Glutamatergic neuron (in vitro differentiated cells): ENCODE results near the gene SNX30. TPM values are rescaled to one million over a fixed set of nuclear protein-coding genes. Genes with fewer than 3 reads are reported as not detected.

Experiments used
- DNase-seq: peaks from one replicate; pipeline ENCODE4 v3.0.0; 2022
- H3K27ac Mint-ChIP-seq: one replicate; pipeline ENCODE4 v1.8.0; 2020; ENCODE audit warnings: mild to moderate bottlenecking, mixed read lengths, inconsistent platforms; ENCODE audit not compliant: unreplicated experiment
- H3K27me3 Mint-ChIP-seq: one replicate; pipeline ENCODE4 v1.8.0; 2020; ENCODE audit warnings: mild to moderate bottlenecking, moderate library complexity, mixed read lengths, inconsistent platforms; ENCODE audit not compliant: unreplicated experiment
- H3K36me3 Mint-ChIP-seq: one replicate; pipeline ENCODE4 v1.8.0; 2020; ENCODE audit warnings: mild to moderate bottlenecking, mixed read lengths, inconsistent platforms; ENCODE audit not compliant: unreplicated experiment
- H3K4me1 Mint-ChIP-seq: one replicate; pipeline ENCODE4 v1.8.0; 2020; ENCODE audit warnings: mild to moderate bottlenecking, low read depth, mixed read lengths, inconsistent platforms; ENCODE audit not compliant: unreplicated experiment
- H3K4me3 Mint-ChIP-seq: one replicate; pipeline ENCODE4 v1.8.0; 2020; ENCODE audit warnings: mild to moderate bottlenecking, mixed read lengths, inconsistent platforms; ENCODE audit not compliant: unreplicated experiment
- H3K9me3 Mint-ChIP-seq: one replicate; pipeline ENCODE4 v1.8.0; 2020; ENCODE audit warnings: mild to moderate bottlenecking, moderate library complexity, mixed read lengths, inconsistent platforms; ENCODE audit not compliant: unreplicated experiment
- total RNA-seq: library from RNA; stranded (reverse); fragmentation: NEBNext Ultra II Directional; extraction: Animal tissue kit (Norgen Biotek cat#: 25700); gene quantifications from one replicate; pipeline ENCODE4 v1.2.1, GENCODE V29; 2021; ENCODE audit not compliant: unreplicated experiment
- TF ChIP-seq, protein P1 (sequence below): fragments of 200-600 bp; sonication (generic); IDR thresholded peaks from one replicate; pipeline ENCODE4 v1.5.0; 2021; ENCODE audit not compliant: partially characterized antibody, unreplicated experiment

SNX30 gene
- total RNA-seq, 1 donor from 2014 or later = 41.7 TPM

- DNase-seq = no peak
- peaks cover 26% of the 10 kb centered on the region for H3K4me1 Mint-ChIP-seq
- H3K27me3 Mint-ChIP-seq = peaks cover 6% of the 10 kb centered on the region
- no peak overlapping the region for H3K4me3 Mint-ChIP-seq
- TF ChIP-seq, protein P1, sequence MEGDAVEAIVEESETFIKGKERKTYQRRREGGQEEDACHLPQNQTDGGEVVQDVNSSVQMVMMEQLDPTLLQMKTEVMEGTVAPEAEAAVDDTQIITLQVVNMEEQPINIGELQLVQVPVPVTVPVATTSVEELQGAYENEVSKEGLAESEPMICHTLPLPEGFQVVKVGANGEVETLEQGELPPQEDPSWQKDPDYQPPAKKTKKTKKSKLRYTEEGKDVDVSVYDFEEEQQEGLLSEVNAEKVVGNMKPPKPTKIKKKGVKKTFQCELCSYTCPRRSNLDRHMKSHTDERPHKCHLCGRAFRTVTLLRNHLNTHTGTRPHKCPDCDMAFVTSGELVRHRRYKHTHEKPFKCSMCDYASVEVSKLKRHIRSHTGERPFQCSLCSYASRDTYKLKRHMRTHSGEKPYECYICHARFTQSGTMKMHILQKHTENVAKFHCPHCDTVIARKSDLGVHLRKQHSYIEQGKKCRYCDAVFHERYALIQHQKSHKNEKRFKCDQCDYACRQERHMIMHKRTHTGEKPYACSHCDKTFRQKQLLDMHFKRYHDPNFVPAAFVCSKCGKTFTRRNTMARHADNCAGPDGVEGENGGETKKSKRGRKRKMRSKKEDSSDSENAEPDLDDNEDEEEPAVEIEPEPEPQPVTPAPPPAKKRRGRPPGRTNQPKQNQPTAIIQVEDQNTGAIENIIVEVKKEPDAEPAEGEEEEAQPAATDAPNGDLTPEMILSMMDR = no peak
- H3K36me3 Mint-ChIP-seq = no peaks in the 10 kb centered on the region
- peaks cover 14% of the 10 kb centered on the region for H3K9me3 Mint-ChIP-seq
- H3K27ac Mint-ChIP-seq = no peak overlapping the region
These were observed 107.4 kb downstream of the SNX30 start for GRCh38 chr9:112858005-112858404.

DNA sequence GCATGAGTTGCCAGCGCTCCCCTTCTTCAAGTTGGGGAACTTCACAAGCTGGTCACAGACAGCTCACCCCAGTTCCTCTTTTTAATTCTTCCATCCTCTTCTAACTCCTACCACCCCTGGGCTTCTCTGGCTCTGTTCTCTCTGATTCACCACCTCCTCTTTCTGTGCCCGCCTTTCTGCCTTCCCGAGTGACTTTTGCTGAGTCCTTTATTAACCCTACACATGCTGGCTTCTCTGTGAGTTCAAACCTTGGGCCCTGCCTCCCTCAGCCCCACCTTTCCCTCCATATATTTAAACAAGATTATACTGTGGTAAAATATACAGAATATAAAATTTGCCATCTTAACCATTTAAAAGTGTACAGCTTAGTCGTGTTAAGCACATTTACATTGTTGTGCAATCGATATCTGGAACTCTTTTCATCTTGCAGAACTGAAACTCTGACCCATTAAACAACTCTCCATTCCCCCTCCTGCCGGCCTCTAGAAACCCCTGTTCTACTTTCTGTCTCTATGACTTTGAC, 108.1 kb downstream of the SNX30 start:
- peaks cover 21% of the 10 kb centered on the region for H3K4me1 Mint-ChIP-seq
- H3K36me3 Mint-ChIP-seq = no peaks in the 10 kb centered on the region
- H3K27me3 Mint-ChIP-seq = peaks cover 4% of the 10 kb centered on the region
- no peak for DNase-seq
- TF ChIP-seq, protein P1 = no peak
- peaks cover 11% of the 10 kb centered on the region for H3K9me3 Mint-ChIP-seq
- no peak overlapping the region for H3K27ac Mint-ChIP-seq
- H3K4me3 Mint-ChIP-seq = no peak overlapping the region

DNA sequence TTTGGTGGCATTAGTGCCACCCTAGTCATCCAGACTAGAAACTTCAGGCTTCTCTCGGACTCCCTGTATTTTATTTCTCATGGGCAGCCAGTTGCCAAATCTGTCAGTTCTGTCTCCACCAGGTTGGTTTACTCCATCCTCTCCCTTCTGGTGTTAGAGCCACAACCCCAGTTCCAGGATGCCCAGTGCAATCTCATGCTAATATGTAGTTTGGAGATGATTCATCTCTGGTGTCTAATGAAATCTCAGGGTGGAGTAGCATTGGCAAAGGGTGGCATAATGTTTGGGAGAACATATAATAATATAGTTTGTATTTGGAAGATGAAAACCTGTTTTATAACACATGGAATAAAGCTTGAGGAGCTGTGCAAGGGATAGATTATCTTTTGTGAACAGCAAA, 109.9 kb downstream of the SNX30 start:
- no peak overlapping the region for H3K27ac Mint-ChIP-seq
- TF ChIP-seq, protein P1 = no peak
- no peak overlapping the region for H3K4me3 Mint-ChIP-seq

GRCh38 chr9:112861155-112861554, 110.6 kb downstream of the SNX30 start:
- TF ChIP-seq, protein P1 = no peak
- Mint-ChIP-seq H3K4me3 (no peak overlapping the region), H3K27me3 (peaks cover 2% of the 10 kb centered on the region), H3K36me3 (no peaks in the 10 kb centered on the region), H3K27ac (no peak overlapping the region), H3K4me1 (peaks cover 11% of the 10 kb centered on the region), H3K9me3 (peaks cover 9% of the 10 kb centered on the region)
- no peak for DNase-seq

More for the DNA sequence above, 109.9 kb downstream of the SNX30 start:
- peaks cover 2% of the 10 kb centered on the region for H3K27me3 Mint-ChIP-seq
- H3K4me1 Mint-ChIP-seq = peaks cover 13% of the 10 kb centered on the region
- DNase-seq = no peak
- H3K9me3 Mint-ChIP-seq = peaks cover 9% of the 10 kb centered on the region
- no peaks in the 10 kb centered on the region for H3K36me3 Mint-ChIP-seq

DNA sequence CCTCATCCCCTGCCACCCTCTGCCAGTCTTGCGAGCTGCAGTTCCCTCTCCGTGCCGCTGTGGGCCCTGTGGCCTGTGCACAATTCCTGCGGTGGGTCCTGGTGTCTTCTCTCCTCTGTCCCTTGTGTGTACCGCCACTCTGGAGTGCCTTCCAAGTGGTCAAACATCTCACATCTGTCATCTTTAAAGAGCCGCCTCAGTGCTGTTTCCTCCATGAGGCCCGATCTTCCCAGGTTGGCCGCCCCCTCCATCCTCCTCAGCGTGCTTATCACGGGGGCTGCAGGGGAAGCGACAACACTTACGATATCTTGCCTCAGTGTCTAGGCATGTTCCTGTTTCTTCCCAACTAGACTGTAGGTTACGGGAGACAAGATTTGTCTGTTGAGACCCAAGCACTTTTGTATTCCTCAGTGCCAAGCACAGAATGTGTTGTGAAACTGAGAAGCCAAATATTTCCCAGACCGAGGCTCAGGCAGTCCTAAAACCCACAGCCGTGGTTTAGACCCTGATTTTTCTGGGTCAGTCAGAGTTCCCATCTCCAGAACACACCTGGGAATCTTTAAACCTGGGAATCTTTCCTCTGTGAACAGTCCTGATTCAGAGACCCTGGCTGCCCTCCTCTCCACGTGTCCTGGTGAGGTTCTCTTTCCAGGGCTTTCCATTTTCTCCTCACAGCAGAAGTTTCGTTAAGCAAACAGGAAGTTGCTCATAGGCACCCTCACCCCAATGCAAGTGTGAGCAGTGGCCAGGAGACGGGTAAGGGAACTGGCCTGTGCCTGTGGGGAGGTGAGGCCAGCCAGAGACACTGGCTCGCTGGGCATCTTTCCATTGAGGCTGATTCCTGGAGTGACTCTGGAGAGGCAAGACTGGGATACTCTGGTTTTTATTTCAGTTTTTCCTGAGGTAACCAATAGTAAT, 111.3 kb downstream of the SNX30 start:
- TF ChIP-seq, protein P1 = no peak
- H3K4me1 Mint-ChIP-seq = peaks cover 8% of the 10 kb centered on the region
- H3K27ac Mint-ChIP-seq = no peak overlapping the region
- DNase-seq = no peak
- no peak overlapping the region for H3K4me3 Mint-ChIP-seq
- H3K36me3 Mint-ChIP-seq = no peaks in the 10 kb centered on the region
- peaks cover 2% of the 10 kb centered on the region for H3K27me3 Mint-ChIP-seq
- H3K9me3 Mint-ChIP-seq = peaks cover 6% of the 10 kb centered on the region
